B cell (primary cell): ENCODE measurements around the gene ATG2A. TPM values are rescaled to one million over a fixed set of nuclear protein-coding genes. Genes with fewer than 3 reads are reported as not detected.

ENCODE experiments used
- ATAC-seq: fragments of 200-7000 bp; cut with Tn5 transposase; one replicate; pipeline ENCODE4 v1.10.0; 2021; ENCODE audit warnings: low read depth, mild to moderate bottlenecking, moderate number of reproducible peaks, moderate library complexity
- CTCF ChIA-PET: fragments of 350-600 bp; sonication (Branson Sonifier 250); formaldehyde crosslinking; loops from one replicate; lab custom pipeline; 2021; ENCODE audit warnings: antibody characterized with exemption, inconsistent platforms; lab: Charles Lee
- POLR2A ChIA-PET: fragments of 350-600 bp; sonication (Branson Sonifier 250); formaldehyde crosslinking; loops from one replicate; lab custom pipeline; 2021; ENCODE audit warnings: antibody characterized with exemption; lab: Charles Lee
- DNase-seq: peaks from one replicate; pipeline ENCODE4 v3.0.0; 2013
- H2AFZ ChIP-seq: 2 replicates; pipeline ENCODE4 v1.6.1; 2012; ENCODE audit warnings: mild to moderate bottlenecking, low read depth, low read length; ENCODE audit not compliant: insufficient read depth, poor library complexity, severe bottlenecking
- H3K27ac ChIP-seq, 2 donors: 1 replicate in 1 of 2; 2 replicates in 1 of 2; pipeline ENCODE4 v1.5.1; 2012 to 2013; ENCODE audit warnings: low read length in 2 of 2, mild to moderate bottlenecking in 2 of 2, moderate library complexity in 1 of 2
- H3K27me3 ChIP-seq, 4 experiments: fragments of 200-600 bp in 1 of 4; sonication (generic) in 1 of 4; replicated peaks in 1 of 4; 1 replicate in 2 of 4; 2 replicates in 2 of 4; pipeline versions ENCODE4 v1.6.1 to v1.7.0; 2013 to 2016; ENCODE audit warnings: low read length in 3 of 4, mild to moderate bottlenecking in 2 of 4, mixed read lengths in 1 of 4, moderate library complexity in 1 of 4; ENCODE audit not compliant: insufficient read depth in 4 of 4, control insufficient read depth in 3 of 4; ENCODE audit errors: control extremely low read depth in 1 of 4
- H3K36me3 ChIP-seq, 2 experiments: replicated peaks in 1 of 2; 1 replicate in 1 of 2; 2 replicates in 1 of 2; pipeline versions ENCODE4 v1.6.1 to v1.7.1; 2013; ENCODE audit warnings: low read length in 1 of 2; ENCODE audit not compliant: insufficient read depth in 2 of 2, control insufficient read depth in 1 of 2; ENCODE audit errors: control extremely low read depth in 1 of 2, extremely low read depth in 1 of 2
- H3K4me1 ChIP-seq, 2 donors: fragments of 200-600 bp in 1 of 2; sonication (generic) in 1 of 2; 1 replicate in 1 of 2; 2 replicates in 1 of 2; pipeline versions ENCODE4 v1.5.1 to v1.6.1; 2013 to 2017; ENCODE audit warnings: low read length in 2 of 2; ENCODE audit not compliant: control insufficient read depth in 2 of 2, insufficient read depth in 2 of 2
- H3K4me2 ChIP-seq: replicated peaks from 2 replicates; pipeline ENCODE3; 2012; ENCODE audit warnings: mild to moderate bottlenecking, low read depth, low read length; ENCODE audit not compliant: poor library complexity, severe bottlenecking
- H3K4me3 ChIP-seq, 5 experiments: fragments of 200-600 bp in 1 of 5; sonication (generic) in 1 of 5; 1 replicate in 3 of 5; 2 replicates in 2 of 5; pipeline versions ENCODE4 v1.5.1 to v1.7.0; 2011 to 2016; ENCODE audit warnings: low read length in 4 of 5, mild to moderate bottlenecking in 4 of 5, low read depth in 2 of 5, control low read depth in 1 of 5, moderate library complexity in 1 of 5; ENCODE audit not compliant: insufficient read depth in 1 of 5; ENCODE audit errors: control extremely low read depth in 1 of 5, extremely low read depth in 1 of 5
- H3K79me2 ChIP-seq: fragments of 200-600 bp; sonication (generic); one replicate; pipeline ENCODE4 v1.6.0; 2016; ENCODE audit warnings: low read length; ENCODE audit not compliant: control insufficient read depth, insufficient read depth
- H3K9ac ChIP-seq: fragments of 200-600 bp; sonication (generic); 2 replicates; pipeline ENCODE4 v1.6.1; 2017; ENCODE audit warnings: mild to moderate bottlenecking, low read length, moderate library complexity
- H3K9me3 ChIP-seq, 3 donors: one replicate each; pipeline versions ENCODE4 v1.6.1 to v1.7.1; 2013; ENCODE audit warnings: low read length in 2 of 3; ENCODE audit not compliant: control insufficient read depth in 2 of 3, insufficient read depth in 1 of 3; ENCODE audit errors: control extremely low read depth in 1 of 3
- H4K20me1 ChIP-seq: 2 replicates; pipeline ENCODE4 v1.6.0; 2012; ENCODE audit warnings: mild to moderate bottlenecking, low read length; ENCODE audit not compliant: insufficient read depth, control insufficient read depth, poor library complexity, severe bottlenecking
- H3K27ac Mint-ChIP-seq: one replicate; pipeline ENCODE4 v1.8.0; 2021; ENCODE audit warnings: mixed read lengths
- H3K27me3 Mint-ChIP-seq: one replicate; pipeline ENCODE4 v1.8.0; 2021; ENCODE audit warnings: mixed read lengths
- H3K4me1 Mint-ChIP-seq: one replicate; pipeline ENCODE4 v1.8.0; 2021; ENCODE audit warnings: mixed read lengths
- H3K4me3 Mint-ChIP-seq: one replicate; pipeline ENCODE4 v1.8.0; 2021; ENCODE audit warnings: mixed read lengths
- H3K9me3 Mint-ChIP-seq: one replicate; pipeline ENCODE4 v1.8.0; 2022; ENCODE audit warnings: mixed read lengths; ENCODE audit not compliant: insufficient read depth
- CTCF ChIP-seq: fragments of 200-600 bp; IDR thresholded peaks from one replicate; pipeline ENCODE4 v1.8.0; 2022; ENCODE audit warnings: antibody characterized with exemption, mild to moderate bottlenecking
- EZH2 ChIP-seq: IDR thresholded peaks from 2 replicates; pipeline ENCODE4 v1.6.1; 2012; ENCODE audit warnings: borderline replicate concordance, low read depth, mild to moderate bottlenecking, moderate library complexity, low read length; ENCODE audit not compliant: insufficient read depth, poor library complexity, severe bottlenecking
- whole genome bisulfite sequencing: methylation state at CpG from one replicate; pipeline ENCODE4 v1.1.5; 2013; ENCODE audit warnings: missing lambda C conversion rate; ENCODE audit not compliant: insufficient coverage; 5-methylcytosine and 5-hydroxymethylcytosine counted together
- intact Hi-C: fragments of 100-400 bp; cut with micrococcal nuclease; formaldehyde crosslinking; loops from one replicate; pipeline ENCODE4 v1.10.0; 2022
- polyA plus RNA-seq: library from polyadenylated mRNA; depleted of rRNA; stranded (reverse); fragments of >200 nt; gene quantifications from 2 replicates; pipeline ENCODE4 v1.2.3, GENCODE V29; 2012
- total RNA-seq, 2 donors: library from RNA; stranded (reverse); fragments of 120-200 nt in 1 of 2; gene quantifications; 1 replicate in 1 of 2; 2 replicates in 1 of 2; pipeline versions ENCODE4 v1.2.3 to v1.2.4, GENCODE V29; 2013 to 2022

The ATG2A gene
- total and polyA plus RNA-seq, 2 donors (not counting 1 experiment from before 2014, with no cell fraction given) = 24.3 to 38.6 TPM

- H3K4me3 ChIP-seq = peak overlapping the region; percentile 55 to 99 (median 92)
- H3K4me3 Mint-ChIP-seq = peak overlapping the region; percentile 95
- peak overlapping the region; percentile 94 for H3K27ac Mint-ChIP-seq
- peaks cover 72 to 82% of the 10 kb centered on the region in 2 donors for H3K4me1 ChIP-seq
- intact Hi-C loops = no loop called here
- WGBS = 54% methylated on average over 10 of the region's 17 CpGs
- no peaks in the 10 kb centered on the region for H3K9me3 Mint-ChIP-seq
- ChIA-PET POLR2A (interaction anchor here (0.7 to 10.0 kb wide), 5 partner anchors 10 to 97 kb away, joined by 3 to 158 read pairs (median 4); no protein-coding TSS in a partner anchor), CTCF (interaction anchor here (1.4 to 30.2 kb wide), 5 partner anchors 9 to 19 kb away, joined by 3 to 1254 read pairs (median 16); partner anchors contain the start of gene CDC42BPG)
- peaks cover 0 to 47% of the 10 kb centered on the region in 2 experiments for H3K36me3 ChIP-seq
- H3K27me3 Mint-ChIP-seq = no peaks in the 10 kb centered on the region
- H3K27me3 ChIP-seq = no peaks in the 10 kb centered on the region
- H3K27ac ChIP-seq = no peak overlapping the region
- no peak for ATAC-seq
- H3K9ac ChIP-seq = peak overlapping the region; percentile 99
- peaks cover 75% of the 10 kb centered on the region for H4K20me1 ChIP-seq
- peak overlapping the region; percentile 95 for H3K4me2 ChIP-seq
- peaks cover 0 to 4% (median 0%) of the 10 kb centered on the region in 3 donors for H3K9me3 ChIP-seq
- peaks cover 80% of the 10 kb centered on the region for H3K4me1 Mint-ChIP-seq
- TF ChIP-seq EZH2 (no peak), CTCF (no peak)
- H3K79me2 ChIP-seq = peaks cover 78% of the 10 kb centered on the region
- H2AFZ ChIP-seq = no peak overlapping the region
- DNase-seq = peak; percentile 61
These were observed 41.4 kb downstream of the ATG2A start for GRCh38 chr11:64875369-64876228.
